OCI-LY7 (cell line): ENCODE results near the gene CDCA5. TPM values are rescaled to one million over a fixed set of nuclear protein-coding genes. Genes with fewer than 3 reads are reported as not detected.
A peak's percentile ranks its signal among the peaks of the same experiment; 100 is the strongest.

ENCODE experiments used
- BruUV-seq: library from RNA; stranded (reverse); fragments of 400-500 nt; replicated peaks from 2 replicates; lab custom pipeline; 2021; lab: Mats Ljungman, UMichigan
- CTCF ChIA-PET: fragments of 300-600 bp; sonication (Branson Sonifier 250); formaldehyde crosslinking; loops from one replicate; lab custom pipeline; 2022; ENCODE audit warnings: antibody characterized with exemption; ENCODE audit not compliant: unreplicated experiment; lab: Charles Lee
- POLR2A ChIA-PET: fragments of 300-600 bp; sonication (Branson Sonifier 250); formaldehyde crosslinking; loops from one replicate; lab custom pipeline; 2022; ENCODE audit warnings: antibody characterized with exemption; lab: Charles Lee
- DNase-seq: peaks from one replicate; pipeline ENCODE4 v3.0.0-alpha.2; 2015; ENCODE audit warnings: low spot score
- H2AFZ ChIP-seq: fragments of 200-600 bp; sonication (generic), shearing (Covaris generic); 2 replicates; pipeline ENCODE4 v1.6.1; 2014; ENCODE audit warnings: mild to moderate bottlenecking, antibody characterized with exemption, low read length, moderate library complexity
- H3K27ac ChIP-seq: fragments of 200-600 bp; sonication (generic); 2 replicates; pipeline ENCODE4 v1.5.1; 2014; ENCODE audit warnings: mixed run types, low read depth, mild to moderate bottlenecking, moderate library complexity, low read length, inconsistent platforms; ENCODE audit not compliant: poor library complexity, severe bottlenecking
- H3K36me3 ChIP-seq: fragments of 200-600 bp; sonication (generic); 2 replicates; pipeline ENCODE4 v1.6.1; 2014; ENCODE audit warnings: mild to moderate bottlenecking, antibody characterized with exemption, low read length, moderate library complexity, mixed read lengths; ENCODE audit not compliant: insufficient read depth
- H3K4me1 ChIP-seq: fragments of 200-600 bp; sonication (generic); 2 replicates; pipeline ENCODE4 v1.5.1; 2014; ENCODE audit warnings: mild to moderate bottlenecking, low read length; ENCODE audit not compliant: insufficient read depth, poor library complexity, severe bottlenecking
- H3K4me2 ChIP-seq: fragments of 200-600 bp; sonication (generic); 2 replicates; pipeline ENCODE4 v1.6.1; 2014; ENCODE audit warnings: mild to moderate bottlenecking, low read length
- H3K4me3 ChIP-seq: fragments of 200-600 bp; sonication (generic); 2 replicates; pipeline ENCODE4 v1.5.1; 2014; ENCODE audit warnings: mild to moderate bottlenecking, low read depth, low read length; ENCODE audit not compliant: poor library complexity, severe bottlenecking
- H3K79me2 ChIP-seq: fragments of 200-600 bp; sonication (generic); 2 replicates; pipeline ENCODE4 v1.6.1; 2016; ENCODE audit warnings: low read depth, mild to moderate bottlenecking, low read length, moderate library complexity, mixed read lengths; ENCODE audit not compliant: insufficient read depth
- H3K9me2 ChIP-seq: fragments of 200-600 bp; sonication (generic); 2 replicates; pipeline ENCODE4 v1.6.1; 2016; ENCODE audit warnings: mild to moderate bottlenecking, low read length, mixed read lengths; ENCODE audit not compliant: insufficient read depth
- H3K9me3 ChIP-seq: fragments of 200-600 bp; sonication (generic); 2 replicates; pipeline ENCODE4 v1.6.1; 2014; ENCODE audit warnings: mild to moderate bottlenecking, mixed run types, low read length, mixed read lengths
- H4K20me1 ChIP-seq: fragments of 200-600 bp; sonication (generic); 2 replicates; pipeline ENCODE4 v1.6.1; 2014; ENCODE audit warnings: mild to moderate bottlenecking, antibody characterized with exemption, low read length, moderate library complexity, mixed read lengths; ENCODE audit not compliant: insufficient read depth
- EZH2phosphoT487 ChIP-seq: fragments of 200-600 bp; sonication (generic); IDR thresholded peaks from 2 replicates; pipeline ENCODE4 v1.6.1; 2018; ENCODE audit warnings: low read depth, borderline replicate concordance, mild to moderate bottlenecking, mixed run types, antibody characterized with exemption, low read length, moderate library complexity, mixed read lengths
- intact Hi-C: fragments of 100-400 bp; cut with micrococcal nuclease; formaldehyde crosslinking; loops from one replicate; pipeline ENCODE4 v1.10.0; 2022; ENCODE audit not compliant: unreplicated experiment
- total RNA-seq, 2 experiments: library from RNA; depleted of rRNA in 1 of 2; stranded (reverse); fragments of >200 nt in 1 of 2; shearing (Covaris generic) in 1 of 2; gene quantifications; 2 replicates each; pipeline ENCODE4 v1.2.3, GENCODE V29; 2014 to 2022
- TF ChIP-seq, protein P1 (sequence below): fragments of 200-600 bp; sonication (generic); conservative IDR thresholded peaks from 2 replicates; pipeline ENCODE4 v1.5.1; 2014; ENCODE audit warnings: mild to moderate bottlenecking, antibody characterized with exemption, low read length, moderate library complexity, mixed read lengths

The CDCA5 gene
- total RNA-seq, 2 experiments from 2014 or later: 135 to 151 TPM

DNA sequence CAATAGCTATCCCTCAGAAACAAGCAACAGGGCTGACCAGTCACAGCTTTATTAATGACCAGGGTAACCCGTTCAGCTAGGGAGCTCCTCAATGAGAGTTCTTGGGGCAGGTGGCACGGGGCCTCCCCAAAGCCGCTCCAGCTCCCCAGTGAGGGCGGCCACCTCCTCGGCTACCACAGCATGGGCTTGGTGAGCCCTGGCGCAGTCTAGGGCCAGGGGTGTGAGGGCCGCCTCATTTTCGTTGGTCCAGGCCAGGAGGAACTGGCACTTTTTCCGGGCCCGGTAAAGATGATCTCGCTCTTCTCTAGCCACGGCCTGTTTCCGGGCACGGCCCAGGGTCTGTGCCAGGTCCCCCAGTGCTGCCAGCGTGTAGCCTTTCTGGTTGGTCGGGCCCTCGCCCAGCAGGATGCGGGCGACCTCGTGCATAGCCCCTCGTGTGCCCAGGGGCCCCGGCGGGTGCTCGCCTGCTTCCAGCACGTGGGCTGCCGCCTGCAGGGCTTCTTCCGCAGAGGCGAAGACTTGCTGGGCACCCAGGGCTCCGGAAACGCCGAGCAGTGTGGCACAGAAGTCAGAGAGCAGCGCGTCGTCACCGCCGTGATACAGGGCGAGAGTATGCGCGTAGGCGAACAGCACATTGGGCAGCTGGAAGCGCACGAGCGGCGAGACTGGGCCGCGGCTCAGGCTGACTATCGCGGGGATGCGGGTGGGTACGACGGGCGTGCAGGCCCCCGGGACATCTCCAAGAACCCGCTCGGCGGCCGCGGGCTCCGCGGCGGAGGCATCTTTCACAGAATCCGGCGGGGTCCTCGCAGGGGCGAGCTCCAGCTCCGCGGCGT is 32.7 kb upstream of the CDCA5 start:
- POLR2A ChIA-PET: interaction anchor here (0.8 to 1.8 kb wide), 5 partner anchors 13 to 146 kb away, joined by 3 to 6 read pairs (median 4); no protein-coding TSS in a partner anchor
- H4K20me1 ChIP-seq: peaks cover 17% of the 10 kb centered on the region; the same call in 1 of the 2 replicates
- no TSS peak for BruUV-seq
- no peaks in the 10 kb centered on the region for H3K9me3 ChIP-seq
- peak; percentile 55 for DNase-seq
- intact Hi-C loops: loop anchor here (1.0 to 10.0 kb wide), 4 partner anchors 16 to 342 kb away; partner anchors contain the start of genes CDCA5, SF1 and ZFPL1
- CTCF ChIA-PET: no interaction called here
- H3K4me2 ChIP-seq: peak overlapping the region; percentile 80
- no peak for TF ChIP-seq EZH2phosphoT487
- TF ChIP-seq, protein P1, sequence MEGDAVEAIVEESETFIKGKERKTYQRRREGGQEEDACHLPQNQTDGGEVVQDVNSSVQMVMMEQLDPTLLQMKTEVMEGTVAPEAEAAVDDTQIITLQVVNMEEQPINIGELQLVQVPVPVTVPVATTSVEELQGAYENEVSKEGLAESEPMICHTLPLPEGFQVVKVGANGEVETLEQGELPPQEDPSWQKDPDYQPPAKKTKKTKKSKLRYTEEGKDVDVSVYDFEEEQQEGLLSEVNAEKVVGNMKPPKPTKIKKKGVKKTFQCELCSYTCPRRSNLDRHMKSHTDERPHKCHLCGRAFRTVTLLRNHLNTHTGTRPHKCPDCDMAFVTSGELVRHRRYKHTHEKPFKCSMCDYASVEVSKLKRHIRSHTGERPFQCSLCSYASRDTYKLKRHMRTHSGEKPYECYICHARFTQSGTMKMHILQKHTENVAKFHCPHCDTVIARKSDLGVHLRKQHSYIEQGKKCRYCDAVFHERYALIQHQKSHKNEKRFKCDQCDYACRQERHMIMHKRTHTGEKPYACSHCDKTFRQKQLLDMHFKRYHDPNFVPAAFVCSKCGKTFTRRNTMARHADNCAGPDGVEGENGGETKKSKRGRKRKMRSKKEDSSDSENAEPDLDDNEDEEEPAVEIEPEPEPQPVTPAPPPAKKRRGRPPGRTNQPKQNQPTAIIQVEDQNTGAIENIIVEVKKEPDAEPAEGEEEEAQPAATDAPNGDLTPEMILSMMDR: no peak
- no peaks in the 10 kb centered on the region for H3K9me2 ChIP-seq
- H3K27ac ChIP-seq: peak overlapping the region; percentile 59
- peak overlapping the region; percentile 81 for H3K4me3 ChIP-seq
- H2AFZ ChIP-seq: no peak overlapping the region
- H3K36me3 ChIP-seq: peaks cover 69% of the 10 kb centered on the region
- H3K4me1 ChIP-seq: peaks cover 70% of the 10 kb centered on the region
- peaks cover 43% of the 10 kb centered on the region for H3K79me2 ChIP-seq

- peak overlapping the region; percentile 81 for H3K4me3 ChIP-seq
- intact Hi-C loops: loop anchor here (10.0 kb wide), 1 partner anchor 341 kb away; the partner anchor contains the start of gene SF1
- TF ChIP-seq, protein P1: no peak
- no peak for TF ChIP-seq EZH2phosphoT487
- POLR2A ChIA-PET: interaction anchor here (1.0 to 1.5 kb wide), 2 partner anchors 15 to 16 kb away, joined by 4 to 6 read pairs; no protein-coding TSS in a partner anchor
- DNase-seq: no peak
- no peaks in the 10 kb centered on the region for H3K9me3 ChIP-seq
- TSS peak; percentile 38 for BruUV-seq
- no peak overlapping the region for H3K27ac ChIP-seq
- peaks cover 66% of the 10 kb centered on the region for H3K36me3 ChIP-seq
- peaks cover 16% of the 10 kb centered on the region; the same call in 1 of the 2 replicates for H4K20me1 ChIP-seq
- no peaks in the 10 kb centered on the region for H3K9me2 ChIP-seq
- H2AFZ ChIP-seq: no peak overlapping the region
- peak overlapping the region; percentile 80 for H3K4me2 ChIP-seq
- CTCF ChIA-PET: no interaction called here
- H3K79me2 ChIP-seq: peaks cover 32% of the 10 kb centered on the region
- H3K4me1 ChIP-seq: peaks cover 74% of the 10 kb centered on the region
Observed at GRCh38 chr11:65115361-65116082, 31.7 kb upstream of the CDCA5 start.
